Measurements from ENCODE around the gene RIN1. TPM values are rescaled to one million over a fixed set of nuclear protein-coding genes. Genes with fewer than 3 reads are reported as not detected.
A peak's percentile ranks its signal among the peaks of the same experiment; 100 is the strongest.

The RIN1 gene
- total RNA-seq, 1 donor from 2014 or later, result 6.4 TPM

DNA sequence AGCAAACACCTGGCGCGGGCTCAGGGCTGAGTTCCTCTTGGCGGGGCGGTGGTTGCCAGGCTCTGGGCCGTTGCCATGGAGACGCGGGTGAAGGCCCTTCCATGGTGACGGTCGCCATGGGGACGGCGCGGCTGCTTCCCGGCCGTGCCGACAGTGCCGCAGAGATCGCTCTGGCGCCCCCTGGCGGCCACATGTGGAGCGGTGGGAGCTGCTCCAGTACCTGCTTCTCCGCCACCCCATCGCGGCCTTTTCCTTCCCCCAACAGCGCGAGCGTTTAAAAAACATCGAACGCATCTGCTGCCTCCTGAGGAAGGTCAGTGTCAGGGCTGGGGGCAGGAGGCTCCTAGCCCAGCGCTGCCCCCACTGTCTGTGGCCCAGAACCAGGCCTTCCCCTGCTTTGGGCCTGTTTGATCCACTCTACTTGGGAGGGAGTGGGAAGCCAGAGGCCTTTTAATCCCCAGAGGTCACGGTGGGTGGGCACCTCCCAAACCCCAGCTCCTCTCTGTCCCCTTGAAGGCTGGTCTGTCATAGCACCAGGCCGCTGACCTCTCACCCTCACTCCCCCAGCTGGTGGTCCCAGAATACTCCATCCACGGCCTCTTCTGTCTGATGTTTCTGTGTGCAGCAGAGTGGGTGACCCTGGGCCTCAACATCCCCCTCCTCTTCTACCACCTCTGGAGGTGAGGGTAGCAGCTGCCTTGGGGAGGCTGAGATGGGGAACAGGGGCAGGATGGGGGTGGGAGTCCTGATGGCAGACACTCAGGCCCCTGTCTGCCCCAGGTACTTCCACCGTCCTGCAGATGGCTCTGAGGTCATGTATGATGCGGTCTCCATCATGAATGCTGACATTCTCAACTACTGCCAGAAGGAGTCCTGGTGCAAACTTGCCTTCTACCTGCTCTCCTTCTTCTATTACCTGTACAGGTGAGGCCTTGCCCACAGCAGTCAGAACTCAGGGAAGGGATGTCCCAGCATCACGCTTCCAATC is 53.5 kb downstream of the RIN1 start:
- DNase-seq (ENCODE audit: low read depth, low spot score), result peak; percentile 85

Other genes with a start within 250 kb of the RIN1 start
- 12.0 and 12.1 TPM in 2 replicates for gene KLC2, start 78.7 kb downstream of the RIN1 start, total RNA-seq
- 79.5 and 83.3 TPM in 2 replicates for gene RAB1B, start 67.8 kb downstream of the RIN1 start, total RNA-seq
- gene CNIH2, start 58.3 kb downstream of the RIN1 start, total RNA-seq, result 0.04 and 0.07 TPM in 2 replicates
- 146 and 204 TPM in 2 replicates for gene YIF1A, start 47.3 kb downstream of the RIN1 start, total RNA-seq
- not detected in 2 replicates for gene TMEM151A, start 44.5 kb downstream of the RIN1 start, total RNA-seq
- gene CD248, start 19.4 kb downstream of the RIN1 start, total RNA-seq, result 0.04 TPM in 1 of 2 replicates, not detected in the other
- 80.5 and 86.2 TPM in 2 replicates for gene BRMS1, start 8.7 kb upstream of the RIN1 start, total RNA-seq
- 34.2 and 36.7 TPM in 2 replicates for gene B4GAT1, start 11.2 kb upstream of the RIN1 start, total RNA-seq
- 0.33 and 0.85 TPM in 2 replicates for gene SLC29A2, start 35.3 kb upstream of the RIN1 start, total RNA-seq
- gene NPAS4, start 84.6 kb upstream of the RIN1 start, total RNA-seq, result not detected in 2 replicates
- gene MRPL11, start 102.4 kb upstream of the RIN1 start, total RNA-seq, result 46.9 and 48.5 TPM in 2 replicates
- gene PELI3, start 130.5 kb upstream of the RIN1 start, total RNA-seq, result 4.0 and 5.2 TPM in 2 replicates
- 65.5 and 89.1 TPM in 2 replicates for gene DPP3, start 144.0 kb upstream of the RIN1 start, total RNA-seq
- 17.4 and 27.7 TPM in 2 replicates for gene BBS1, start 174.2 kb upstream of the RIN1 start, total RNA-seq
- gene ZDHHC24, start 209.6 kb upstream of the RIN1 start, total RNA-seq, result 17.4 and 20.2 TPM in 2 replicates
- gene ACTN3, start 210.5 kb upstream of the RIN1 start, total RNA-seq, result 0.07 TPM in 2 replicates
- gene CTSF, start 232.2 kb upstream of the RIN1 start, total RNA-seq, result 20.4 TPM in 2 replicates

All from pulmonary artery endothelial cell (primary cell).